GM21529 (cell line): Measurements from ENCODE around the gene GLRX5.
"Not testable (repeated sequence)": the region's sequence is repeated elsewhere in the genome, so short reads cannot be mapped to it uniquely, and the experiment has no call there.

Experiments used
- ATAC-seq: cut with Tn5 transposase; IDR thresholded peaks from one replicate; pipeline ENCODE4 v1.9.1; 2021; ENCODE audit not compliant: unreplicated experiment

GLRX5 gene

DNA sequence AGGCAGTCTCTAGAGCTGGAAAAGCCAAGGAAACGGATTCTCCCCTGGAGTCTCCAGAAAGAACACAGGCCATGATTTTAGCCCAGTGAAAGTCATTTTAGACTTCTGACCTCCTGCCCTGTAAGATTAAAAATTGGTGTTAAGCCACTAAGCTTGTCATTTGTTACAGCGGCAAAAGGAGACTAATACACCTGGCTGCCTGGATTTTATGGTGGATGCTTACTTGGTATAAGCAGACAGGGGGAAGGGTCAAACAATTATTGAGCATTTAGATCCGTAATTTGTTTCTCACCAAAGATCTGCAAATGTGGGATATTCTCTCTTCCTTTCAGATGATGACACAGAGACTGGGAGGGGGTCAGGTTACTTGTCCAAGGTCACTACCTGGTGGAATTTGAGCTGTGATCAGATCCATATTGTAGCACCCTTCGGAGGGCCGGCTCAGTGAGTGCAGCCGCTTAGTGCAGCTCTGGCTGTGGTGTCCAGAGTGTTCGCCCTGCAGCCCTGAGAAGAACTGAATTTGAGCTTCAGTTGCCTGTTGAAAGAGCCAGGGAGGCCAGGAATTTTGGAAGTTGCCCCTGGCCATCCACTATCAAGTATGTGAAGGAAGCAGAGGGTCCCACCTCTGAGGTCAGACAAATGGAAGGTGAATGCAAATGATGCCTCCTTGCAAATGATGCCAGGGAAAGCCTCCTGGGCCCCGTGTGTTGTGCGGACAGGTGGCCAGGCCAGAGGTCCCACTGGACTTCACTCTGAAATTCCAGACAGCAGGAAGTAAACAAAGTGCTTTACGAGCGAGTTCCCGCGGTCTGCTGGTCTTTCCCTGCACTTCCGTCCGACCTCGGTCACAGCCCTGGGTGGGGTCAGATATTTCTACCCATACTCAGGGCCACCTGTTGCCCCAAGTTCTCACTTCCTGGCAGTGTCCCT is 15.1 kb downstream of the GLRX5 start:
- no peak for ATAC-seq

DNA sequence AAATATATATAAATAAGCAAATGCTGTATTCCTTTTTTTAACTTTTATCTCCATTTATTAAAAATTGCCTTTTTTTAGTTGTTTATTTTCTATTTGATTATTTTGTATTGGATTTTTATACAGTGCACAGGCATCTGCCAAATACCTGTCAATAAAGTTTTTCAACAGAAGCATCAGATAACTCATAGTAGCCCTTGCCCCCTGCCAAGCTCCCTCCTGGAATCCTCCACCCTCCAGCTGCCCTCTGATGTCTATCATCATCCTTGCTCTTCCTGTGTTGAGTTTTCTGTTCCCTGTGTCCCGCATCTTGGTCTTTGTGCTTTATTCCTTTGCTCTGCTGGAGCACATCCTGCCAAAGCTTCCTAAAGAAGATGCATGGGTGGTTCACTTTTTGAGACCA is 16.6 kb downstream of the GLRX5 start:
- ATAC-seq, result no peak

DNA sequence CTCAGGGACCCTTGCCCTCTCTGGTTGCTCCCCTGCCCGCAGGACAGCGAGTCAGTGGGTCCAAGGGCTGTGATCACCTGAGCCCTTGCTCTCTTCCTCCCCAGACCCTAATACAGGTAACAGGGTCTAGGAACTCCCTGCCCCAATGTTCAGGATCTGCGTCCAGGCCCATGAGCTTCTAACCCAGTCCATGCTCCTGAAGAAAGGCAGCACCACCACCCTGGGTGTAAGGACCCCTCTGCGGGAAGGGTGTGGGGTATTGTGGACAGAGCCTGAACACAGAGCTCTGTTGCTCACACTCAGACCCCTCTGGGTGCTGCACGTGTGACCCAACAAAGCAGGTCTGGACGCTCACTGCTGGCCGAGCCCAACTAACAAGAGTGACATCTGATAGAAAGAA is 18.3 kb downstream of the GLRX5 start:
- ATAC-seq, result no peak

DNA sequence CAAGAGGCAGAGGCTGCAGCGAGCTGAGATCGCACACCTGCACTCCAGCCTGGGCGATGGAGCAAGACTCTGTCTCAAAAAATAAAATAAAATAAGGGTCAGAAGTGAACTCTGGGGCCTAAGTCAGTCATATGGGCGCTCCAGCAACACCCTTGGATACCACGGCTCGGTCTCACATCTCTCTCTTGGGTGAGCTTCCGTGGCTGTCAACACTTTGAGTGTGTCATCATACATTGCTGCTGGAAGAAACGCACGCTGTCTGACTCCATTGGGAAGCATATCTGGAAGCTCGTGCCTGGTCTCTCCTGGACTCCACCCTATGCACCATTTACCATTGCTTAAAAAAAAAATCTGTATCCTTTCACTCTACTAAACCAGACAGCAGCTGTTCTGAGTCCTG is 20.2 kb downstream of the GLRX5 start:
- ATAC-seq, result no peak

DNA sequence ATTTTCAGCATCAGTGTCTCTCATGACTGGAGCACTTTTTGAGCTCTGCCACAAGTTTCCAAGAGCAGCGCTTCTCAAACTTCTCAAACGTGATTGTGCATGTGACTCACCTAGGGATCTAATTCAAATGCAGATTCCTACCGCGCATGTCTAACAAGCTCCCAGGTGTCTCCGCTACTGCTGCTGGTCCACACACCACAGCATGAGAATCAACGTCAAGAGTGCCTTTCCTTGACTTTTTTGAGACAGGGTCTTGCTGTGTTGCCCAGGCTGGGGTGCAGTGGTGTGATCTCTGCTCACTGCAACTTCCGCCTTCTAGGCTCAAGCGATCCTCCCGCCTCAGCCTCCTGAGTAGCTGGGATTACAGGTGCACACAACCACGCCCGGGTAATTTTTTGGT is 22.4 kb downstream of the GLRX5 start:
- ATAC-seq, result no peak

DNA sequence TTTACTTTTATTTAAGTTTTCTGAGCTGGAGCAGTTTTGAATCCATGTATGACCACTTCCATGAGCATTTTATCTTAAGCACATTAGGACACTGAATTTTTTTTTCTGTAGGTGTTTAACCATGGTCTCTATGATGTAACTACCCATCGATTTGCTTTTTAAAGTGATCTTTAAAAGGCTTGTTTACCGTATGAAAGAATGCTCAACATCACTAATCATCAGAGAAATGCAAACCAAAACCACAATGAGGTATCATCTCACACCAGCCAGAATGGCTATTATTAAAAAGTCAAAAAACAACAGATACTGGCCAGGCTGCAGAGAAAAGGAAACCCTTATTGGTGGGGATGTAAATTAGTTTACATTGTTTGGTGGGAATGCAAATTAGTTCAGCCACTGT is 23.0 kb downstream of the GLRX5 start:
- no peak for ATAC-seq

DNA sequence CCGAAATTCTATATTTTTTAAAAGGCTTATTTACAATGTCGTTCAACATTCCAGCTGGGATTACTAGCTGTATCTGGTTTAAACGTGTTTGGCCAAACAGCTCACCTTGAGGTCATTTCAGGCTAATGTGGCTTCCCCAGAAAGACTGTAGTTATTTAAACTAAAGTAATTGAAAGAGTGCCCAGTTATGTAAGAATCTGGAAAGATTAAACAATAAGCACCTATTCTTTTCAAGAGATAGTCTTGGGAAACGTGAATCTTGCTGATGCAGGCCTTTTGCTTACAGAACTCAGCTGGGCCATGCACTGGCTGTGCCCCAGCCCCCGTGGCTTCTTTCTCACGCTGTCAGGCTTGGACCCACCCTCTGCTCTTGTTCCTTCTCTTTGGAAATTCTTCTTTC is 24.4 kb downstream of the GLRX5 start:
- ATAC-seq, result no peak

DNA sequence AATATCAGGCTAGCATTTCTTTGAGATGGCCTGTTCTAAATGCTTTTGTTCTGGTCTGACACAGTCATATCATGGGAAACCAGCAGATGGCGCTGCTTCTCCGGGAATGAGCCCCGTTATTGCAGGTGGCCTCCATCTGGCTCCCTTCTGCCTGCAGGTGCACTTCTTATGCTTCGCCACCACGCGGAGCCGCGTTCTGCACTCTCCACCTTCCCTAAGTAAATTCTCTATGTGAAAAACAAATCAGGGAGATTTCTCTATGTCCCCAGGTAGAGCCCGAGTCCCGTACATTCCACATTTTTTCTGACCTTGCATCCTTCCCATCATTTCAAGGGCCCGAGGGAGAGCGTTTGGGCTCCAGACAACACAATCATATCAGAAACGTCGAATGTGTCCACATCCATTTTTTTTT is 26.2 kb downstream of the GLRX5 start:
- peak; percentile 86 for ATAC-seq

DNA sequence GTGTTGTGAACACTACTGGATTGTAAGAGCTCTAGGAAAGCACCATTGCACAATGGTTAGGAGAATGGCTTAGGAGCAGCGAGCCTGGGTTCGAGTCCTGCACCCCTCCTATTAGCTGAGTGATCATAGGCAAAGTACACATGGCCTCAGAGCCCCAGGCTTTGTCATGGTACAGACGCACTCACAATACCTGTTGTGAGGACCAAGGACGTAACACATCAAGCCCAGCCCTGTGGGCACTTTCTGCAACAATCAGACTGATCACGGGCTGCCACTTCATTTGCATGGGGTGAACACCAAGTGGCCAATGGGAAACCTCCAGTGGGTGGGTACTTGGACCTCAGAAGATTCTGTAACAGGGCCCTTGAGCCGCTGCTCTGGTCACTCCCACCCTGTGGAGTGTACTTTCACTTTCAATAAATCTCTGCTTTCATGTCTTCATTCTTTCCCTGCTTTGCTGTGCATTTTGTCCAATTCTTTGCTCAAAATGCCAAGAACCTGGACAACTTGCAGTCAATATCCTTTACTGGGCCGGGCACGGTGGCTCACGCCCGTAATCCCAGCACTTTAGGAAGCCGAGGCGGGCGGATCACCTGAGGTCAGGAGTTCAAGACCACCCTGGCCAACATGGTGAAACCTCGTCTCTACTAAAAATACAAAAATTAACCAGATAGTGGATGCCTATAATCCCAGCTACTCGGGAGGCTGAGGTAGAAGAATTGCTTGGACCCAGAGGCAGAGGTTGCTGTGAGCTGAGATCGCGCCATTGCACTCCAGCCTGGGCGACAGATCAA is 28.2 kb downstream of the GLRX5 start:
- ATAC-seq, result no peak

DNA sequence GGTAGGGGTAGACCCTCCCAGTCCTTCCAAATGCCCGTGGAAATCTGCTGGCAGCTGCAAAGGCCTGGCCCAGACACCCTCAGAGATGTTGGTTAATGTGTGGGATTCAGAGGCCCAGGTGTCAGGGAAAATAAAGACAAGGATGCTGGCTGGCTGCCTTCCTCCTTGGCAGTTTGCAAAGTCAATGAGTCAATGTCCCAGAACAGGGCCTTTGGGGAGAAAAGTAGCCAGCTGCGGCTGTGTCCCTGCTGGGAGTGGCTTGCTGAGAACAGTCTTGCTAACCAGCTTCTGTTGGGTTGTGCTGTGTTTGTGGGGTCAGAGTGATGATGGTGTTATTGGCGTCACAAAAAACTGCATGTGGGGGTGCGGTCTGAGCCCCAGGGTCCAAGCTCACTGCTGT is 29.2 kb downstream of the GLRX5 start:
- no peak for ATAC-seq

DNA sequence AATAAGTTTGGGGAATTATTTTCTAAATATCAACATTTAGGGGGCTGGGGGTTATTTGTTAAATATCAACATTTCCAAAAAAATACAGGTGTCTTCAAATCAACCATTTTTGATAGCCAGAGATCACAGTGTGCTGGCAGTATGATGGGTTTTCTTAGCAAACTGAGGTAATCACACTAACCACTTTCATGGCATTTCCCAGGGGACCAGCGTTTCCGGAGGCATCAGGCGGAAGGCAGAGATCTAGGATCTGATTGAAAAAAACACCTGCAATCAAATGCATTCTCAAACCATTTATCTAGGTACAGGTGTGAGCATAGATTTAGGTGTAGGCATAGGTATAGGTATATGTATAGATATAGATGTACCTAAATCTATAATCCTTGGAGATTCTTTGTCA is 34.6 kb downstream of the GLRX5 start:
- no peak for ATAC-seq

DNA sequence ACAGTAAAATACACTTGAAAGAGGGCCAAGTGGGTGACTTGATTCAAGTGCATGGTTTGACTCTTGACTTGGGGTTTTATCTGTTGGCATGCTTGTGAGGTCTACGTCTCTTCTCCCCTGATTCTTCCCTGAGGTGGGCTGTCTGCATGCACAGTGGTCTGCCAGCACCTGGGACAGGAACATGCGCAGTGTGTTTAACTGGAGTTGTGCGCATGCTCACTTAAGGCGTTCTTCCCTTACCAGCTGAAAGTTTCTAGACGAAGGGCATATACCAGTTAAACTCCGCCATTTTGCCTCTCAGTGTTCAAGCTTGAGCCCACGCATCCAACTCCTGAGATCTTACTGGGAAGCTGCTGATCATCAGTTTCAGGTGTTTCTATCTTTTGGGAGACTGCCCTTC is 38.5 kb downstream of the GLRX5 start:
- no peak for ATAC-seq

DNA sequence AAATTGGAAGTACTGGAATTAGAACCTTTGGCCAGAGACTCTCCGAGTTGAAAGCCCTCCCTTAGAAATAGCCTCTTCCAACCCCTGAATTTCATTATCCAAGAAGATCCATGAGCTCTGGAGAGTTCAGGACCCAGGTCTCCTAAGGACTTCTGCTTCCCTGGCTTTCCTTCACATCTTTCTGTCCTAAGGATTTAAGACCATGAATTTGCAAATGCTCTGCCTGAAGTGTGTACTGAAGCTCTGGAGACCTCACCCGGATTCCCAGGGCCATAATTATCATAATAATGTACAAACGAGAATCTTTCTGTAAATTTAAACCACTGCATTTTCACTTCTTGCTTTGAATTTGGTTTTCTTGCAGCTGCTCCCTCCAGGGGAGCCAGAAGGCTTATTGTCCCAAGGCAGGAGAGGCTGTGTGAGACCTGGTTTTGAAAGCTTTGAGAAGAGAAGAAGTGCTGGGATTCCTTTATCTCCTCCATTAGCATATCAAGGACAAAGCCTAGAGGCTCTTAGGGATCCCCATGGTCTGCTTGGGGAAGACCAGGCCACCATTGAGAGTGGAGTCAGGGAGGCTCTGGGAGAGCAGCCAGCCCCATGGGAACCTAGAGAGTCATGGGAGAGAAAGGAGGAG is 41.1 kb downstream of the GLRX5 start:
- no peak for ATAC-seq

DNA sequence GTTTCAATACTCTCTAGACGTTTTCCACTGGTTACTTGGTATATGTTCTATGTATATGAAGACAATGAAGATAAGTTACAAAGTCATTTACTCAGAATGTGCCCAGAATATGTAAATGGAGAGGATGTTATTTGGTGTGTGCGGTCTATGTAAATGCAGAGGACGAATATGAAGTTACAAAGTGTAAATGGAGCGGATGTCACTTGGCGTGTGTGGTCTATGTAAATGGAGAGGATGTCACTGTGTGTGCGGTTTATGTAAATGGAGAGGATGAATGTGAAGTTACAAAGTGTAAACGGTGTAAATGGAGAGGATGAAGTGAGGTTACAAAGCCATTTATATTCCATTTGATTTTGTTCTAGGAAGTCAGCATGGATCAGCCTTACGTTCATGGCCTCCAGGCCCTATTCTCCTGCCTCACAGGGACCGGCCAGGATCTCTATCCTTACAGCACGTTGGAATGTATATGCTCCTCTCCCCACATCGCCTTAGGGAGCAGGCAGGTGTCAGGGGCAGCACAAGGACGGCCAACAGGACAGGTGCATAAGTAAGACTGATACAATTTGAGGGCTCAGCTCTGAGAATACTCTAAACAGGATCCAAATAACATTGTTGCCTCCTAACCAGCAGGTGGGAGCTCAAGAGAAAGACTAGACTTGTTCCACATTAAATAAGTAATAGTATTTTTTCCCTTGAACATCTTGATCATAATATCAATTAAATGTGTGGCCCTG is 42.4 kb downstream of the GLRX5 start:
- ATAC-seq, result peak; percentile 97

DNA sequence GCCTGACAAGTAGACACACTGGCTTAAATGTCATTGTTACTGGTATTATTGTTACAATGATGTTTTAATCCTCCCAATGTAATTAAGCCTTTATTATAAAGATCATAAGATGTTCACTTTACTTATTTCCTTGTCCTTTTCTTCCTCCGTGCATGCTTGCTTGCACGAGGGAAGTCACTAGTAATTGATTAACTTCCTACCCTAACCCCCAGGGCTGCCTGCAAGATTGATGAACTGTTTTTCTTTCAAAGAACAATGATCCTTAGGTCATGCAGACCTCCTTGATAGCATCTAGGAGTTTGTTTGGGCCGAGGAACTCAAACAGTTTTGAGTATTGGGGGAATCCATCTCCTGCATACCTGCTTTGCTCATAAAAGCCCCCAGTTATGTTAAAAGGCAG is 43.0 kb downstream of the GLRX5 start:
- no peak for ATAC-seq

DNA sequence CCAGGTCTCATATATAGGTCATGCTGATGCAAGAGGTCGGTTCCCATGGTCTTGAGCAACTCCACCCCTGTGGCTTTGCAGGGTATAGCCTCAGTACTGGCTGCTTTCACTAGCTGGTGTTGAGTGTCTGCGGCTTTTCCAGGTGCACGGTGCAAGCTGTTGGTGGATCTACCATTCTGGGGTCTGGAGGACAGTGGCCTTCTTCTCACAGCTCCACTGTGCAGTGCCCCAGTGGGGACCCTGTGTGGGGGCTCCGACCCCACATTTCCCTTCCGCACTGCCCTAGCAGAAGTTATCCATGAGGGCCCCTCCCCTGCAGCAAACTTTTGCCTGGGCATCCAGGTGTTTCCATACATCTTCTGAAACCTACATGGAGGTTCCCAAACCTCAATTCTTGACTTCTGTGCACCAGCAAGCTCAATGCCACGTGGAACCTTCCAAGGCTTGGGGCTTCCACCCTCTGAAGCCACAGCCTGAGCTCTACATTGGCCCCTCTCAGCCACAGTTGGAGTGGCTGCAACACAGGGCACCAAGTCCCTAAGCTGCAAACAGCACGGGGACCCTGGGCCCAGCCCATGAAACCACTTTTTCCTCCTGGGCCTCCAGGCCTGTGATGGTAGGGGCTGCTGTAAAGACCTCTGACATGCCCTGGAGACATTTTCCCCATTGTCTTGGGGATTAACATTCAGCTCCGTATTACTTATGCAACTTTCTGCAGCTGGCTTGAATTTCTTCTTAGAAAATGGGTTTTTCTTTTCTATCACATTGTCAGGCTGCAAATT is 49.2 kb downstream of the GLRX5 start:
- not testable (repeated sequence) for ATAC-seq

DNA sequence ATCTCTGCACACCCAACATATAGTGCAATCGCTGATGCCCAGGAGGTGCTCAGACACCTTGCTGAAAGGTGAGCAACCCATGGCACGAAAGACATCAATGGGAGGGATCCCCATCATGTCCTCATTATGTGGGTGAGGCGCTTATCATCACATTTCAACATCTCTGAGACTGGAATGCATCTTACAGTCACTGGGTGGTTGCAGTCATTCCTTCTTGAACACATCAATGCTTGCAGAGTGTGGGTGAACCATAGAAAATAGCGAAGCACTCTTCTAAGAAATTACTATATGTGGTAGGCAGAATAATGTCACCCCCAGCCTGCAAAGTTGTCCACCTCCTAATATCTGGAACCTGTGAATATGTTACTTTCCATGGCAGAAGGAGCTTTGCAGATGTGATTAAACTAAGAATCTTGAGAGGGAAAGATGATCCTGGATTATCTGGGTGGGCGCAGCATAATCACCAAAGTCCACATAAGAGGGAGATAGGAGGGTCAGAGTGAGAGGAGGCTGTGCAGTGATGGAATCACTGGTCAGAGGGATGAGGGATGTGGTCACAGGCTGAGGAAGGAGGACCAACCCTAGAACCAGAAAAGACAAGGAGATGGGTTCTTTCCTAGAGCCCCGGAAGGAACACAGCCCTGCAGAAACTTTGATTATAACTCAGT is 51.2 kb downstream of the GLRX5 start:
- ATAC-seq, result no peak

DNA sequence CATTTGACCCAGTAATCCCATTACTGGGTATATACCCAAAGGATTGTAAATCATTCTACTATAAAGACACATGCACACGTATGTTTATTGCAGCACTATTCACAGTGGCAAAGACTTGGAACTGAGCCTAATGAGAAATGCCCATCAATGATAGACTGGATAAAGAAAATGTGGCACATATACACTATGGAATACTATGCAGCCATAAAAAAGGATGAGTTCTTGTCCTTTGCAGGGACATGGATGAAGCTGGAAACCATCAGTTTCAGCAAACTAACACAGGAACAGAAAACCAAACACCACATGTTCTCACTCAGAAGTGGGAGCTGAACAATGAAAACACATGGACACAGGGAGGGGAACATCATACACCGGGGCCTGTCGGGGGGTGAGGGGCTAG is 56.3 kb downstream of the GLRX5 start:
- ATAC-seq, result not testable (repeated sequence)
